HG02588 (cell line): Measurements from ENCODE around the gene SDK1.

ENCODE experiments used
- ATAC-seq: cut with Tn5 transposase; IDR thresholded peaks from one replicate; pipeline ENCODE4 v1.9.1; 2021; ENCODE audit warnings: mild to moderate bottlenecking, moderate library complexity; ENCODE audit not compliant: unreplicated experiment

SDK1 gene

GRCh38 chr7:4025210-4025609 lies 724.2 kb downstream of the SDK1 start:
- no peak for ATAC-seq

GRCh38 chr7:4025694-4026615 lies 724.9 kb downstream of the SDK1 start:
- ATAC-seq: no peak

GRCh38 chr7:4026941-4027486 lies 726.0 kb downstream of the SDK1 start:
- ATAC-seq: no peak

GRCh38 chr7:4028221-4028620 lies 727.2 kb downstream of the SDK1 start:
- no peak for ATAC-seq

GRCh38 chr7:4029941-4030340 lies 728.9 kb downstream of the SDK1 start:
- ATAC-seq: no peak

GRCh38 chr7:4030346-4030950 lies 729.4 kb downstream of the SDK1 start:
- ATAC-seq: no peak

GRCh38 chr7:4033996-4034395 lies 732.9 kb downstream of the SDK1 start:
- no peak for ATAC-seq

GRCh38 chr7:4037308-4037707 lies 736.3 kb downstream of the SDK1 start:
- no peak for ATAC-seq

GRCh38 chr7:4037877-4038276 lies 736.8 kb downstream of the SDK1 start:
- ATAC-seq: no peak

GRCh38 chr7:4040109-4040928 lies 739.3 kb downstream of the SDK1 start:
- ATAC-seq: no peak

- ATAC-seq: no peak
These were observed 741.5 kb downstream of the SDK1 start for GRCh38 chr7:4042402-4043045.

GRCh38 chr7:4043988-4044387 lies 742.9 kb downstream of the SDK1 start:
- no peak for ATAC-seq

- ATAC-seq: no peak
These were observed 744.4 kb downstream of the SDK1 start for GRCh38 chr7:4045450-4045849.

GRCh38 chr7:4045975-4046374 lies 744.9 kb downstream of the SDK1 start:
- no peak for ATAC-seq

- ATAC-seq: no peak
These were observed 747.3 kb downstream of the SDK1 start for GRCh38 chr7:4048336-4048735.

- no peak for ATAC-seq
These were observed 748.1 kb downstream of the SDK1 start for GRCh38 chr7:4049202-4049601.

- no peak for ATAC-seq
These were observed 749.1 kb downstream of the SDK1 start for GRCh38 chr7:4050126-4050660.

- ATAC-seq: no peak
These were observed 750.6 kb downstream of the SDK1 start for GRCh38 chr7:4051696-4052095.

GRCh38 chr7:4052130-4052529 lies 751.1 kb downstream of the SDK1 start:
- ATAC-seq: no peak

GRCh38 chr7:4054158-4054557 lies 753.1 kb downstream of the SDK1 start:
- ATAC-seq: no peak
